ENCODE results near the gene MED12L.

DNA sequence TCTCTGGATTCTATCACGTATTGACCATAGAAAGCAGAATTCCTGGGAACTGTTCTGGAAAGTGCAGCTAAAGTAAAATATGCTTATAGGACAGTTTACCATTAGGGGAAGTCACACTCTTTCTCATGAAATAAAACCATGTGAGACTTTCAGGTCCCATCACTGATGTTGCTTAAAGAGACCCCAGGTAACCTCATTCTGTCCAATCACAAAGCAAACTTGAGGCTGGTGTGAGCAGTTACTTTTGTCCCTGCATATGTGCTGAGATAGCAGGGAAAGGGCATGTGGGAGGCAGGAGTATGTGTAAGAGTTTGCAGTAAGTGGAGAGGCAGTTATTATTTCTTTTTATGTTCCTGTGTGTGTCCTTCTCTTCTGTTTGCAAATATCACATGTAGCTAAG lies 215.1 kb downstream of the MED12L start:
- TF ChIP-seq, protein P1, sequence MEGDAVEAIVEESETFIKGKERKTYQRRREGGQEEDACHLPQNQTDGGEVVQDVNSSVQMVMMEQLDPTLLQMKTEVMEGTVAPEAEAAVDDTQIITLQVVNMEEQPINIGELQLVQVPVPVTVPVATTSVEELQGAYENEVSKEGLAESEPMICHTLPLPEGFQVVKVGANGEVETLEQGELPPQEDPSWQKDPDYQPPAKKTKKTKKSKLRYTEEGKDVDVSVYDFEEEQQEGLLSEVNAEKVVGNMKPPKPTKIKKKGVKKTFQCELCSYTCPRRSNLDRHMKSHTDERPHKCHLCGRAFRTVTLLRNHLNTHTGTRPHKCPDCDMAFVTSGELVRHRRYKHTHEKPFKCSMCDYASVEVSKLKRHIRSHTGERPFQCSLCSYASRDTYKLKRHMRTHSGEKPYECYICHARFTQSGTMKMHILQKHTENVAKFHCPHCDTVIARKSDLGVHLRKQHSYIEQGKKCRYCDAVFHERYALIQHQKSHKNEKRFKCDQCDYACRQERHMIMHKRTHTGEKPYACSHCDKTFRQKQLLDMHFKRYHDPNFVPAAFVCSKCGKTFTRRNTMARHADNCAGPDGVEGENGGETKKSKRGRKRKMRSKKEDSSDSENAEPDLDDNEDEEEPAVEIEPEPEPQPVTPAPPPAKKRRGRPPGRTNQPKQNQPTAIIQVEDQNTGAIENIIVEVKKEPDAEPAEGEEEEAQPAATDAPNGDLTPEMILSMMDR (IDR thresholded peaks at IDR 0.05): no peak
- TF ChIP-seq POLR2A (IDR thresholded peaks at IDR 0.05): no peak

Data from esophagus squamous epithelium (tissue), 4 donors.